Stimulated activated CD4-positive, alpha-beta T cell treated with anti-CD3 and anti-CD28 coated beads, Interleukin-12 subunit alpha, Interleukin-12 subunit beta, amount 100 ng/mL, for 48 hours (primary cell): Measurements from ENCODE around the gene MZB1.
"Not testable (repeated sequence)": the region's sequence is repeated elsewhere in the genome, so short reads cannot be mapped to it uniquely, and the experiment has no call there.

Experiments used
- DNase-seq, 3 donors: peaks; one replicate each; pipeline ENCODE4 v3.0.0-alpha.2; 2020; ENCODE audit warnings: low read depth in 2 of 3, low spot score in 1 of 3

The MZB1 gene

GRCh38 chr5:139392678-139393496, 3.2 kb upstream of the MZB1 start:
- peak; percentile 74 to 84 (median 80) for DNase-seq

- no peak for DNase-seq
Measured at GRCh38 chr5:139392324-139392677, 2.6 kb upstream of the MZB1 start.

- no peak for DNase-seq
Measured at GRCh38 chr5:139391570-139392323, 2.0 kb upstream of the MZB1 start.

DNA sequence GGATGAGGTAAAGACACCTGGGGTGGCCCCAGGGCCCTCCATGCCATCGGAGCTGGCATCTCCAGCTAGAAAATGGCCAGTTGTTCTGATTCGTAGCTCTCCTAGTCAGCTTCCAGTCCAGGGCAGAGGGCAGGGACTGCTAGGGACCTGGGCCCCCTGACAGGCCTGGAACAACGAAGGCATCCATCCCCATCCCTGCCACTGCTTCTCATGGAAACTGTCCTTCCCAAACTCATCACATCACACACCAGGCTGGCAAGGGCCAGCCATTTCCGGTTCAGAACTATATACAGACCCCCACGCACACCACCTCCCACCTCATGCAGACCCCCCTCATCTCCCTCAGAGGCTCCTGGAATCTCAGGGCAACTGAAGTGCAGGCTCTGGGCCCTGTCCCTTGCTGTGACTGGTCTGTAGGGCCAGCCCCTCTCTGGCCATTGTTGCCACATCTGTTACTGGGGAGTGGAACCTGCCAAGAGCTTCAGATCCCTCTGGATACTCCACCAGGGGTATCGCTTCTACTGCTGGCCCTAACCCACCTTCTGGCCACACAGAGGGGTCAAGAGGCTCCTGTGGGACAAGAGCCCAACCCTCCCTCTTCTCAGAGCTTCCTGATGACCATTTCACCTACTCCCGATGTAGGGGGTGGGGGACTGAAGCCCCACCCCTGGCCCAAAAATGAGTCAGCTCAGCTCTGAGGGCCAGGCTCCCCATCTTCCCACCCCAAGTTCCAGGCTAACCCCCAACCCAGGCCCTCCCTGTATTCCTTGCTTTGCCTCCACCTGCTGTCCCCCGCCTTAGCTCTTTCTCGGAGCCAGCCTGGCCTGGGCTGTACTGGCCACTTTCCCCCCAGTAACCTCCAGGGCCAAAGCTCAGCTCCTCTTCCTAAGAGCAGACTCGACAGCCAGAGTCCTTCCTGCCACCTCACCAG, 1.2 kb upstream of the MZB1 start:
- no peak for DNase-seq

DNA sequence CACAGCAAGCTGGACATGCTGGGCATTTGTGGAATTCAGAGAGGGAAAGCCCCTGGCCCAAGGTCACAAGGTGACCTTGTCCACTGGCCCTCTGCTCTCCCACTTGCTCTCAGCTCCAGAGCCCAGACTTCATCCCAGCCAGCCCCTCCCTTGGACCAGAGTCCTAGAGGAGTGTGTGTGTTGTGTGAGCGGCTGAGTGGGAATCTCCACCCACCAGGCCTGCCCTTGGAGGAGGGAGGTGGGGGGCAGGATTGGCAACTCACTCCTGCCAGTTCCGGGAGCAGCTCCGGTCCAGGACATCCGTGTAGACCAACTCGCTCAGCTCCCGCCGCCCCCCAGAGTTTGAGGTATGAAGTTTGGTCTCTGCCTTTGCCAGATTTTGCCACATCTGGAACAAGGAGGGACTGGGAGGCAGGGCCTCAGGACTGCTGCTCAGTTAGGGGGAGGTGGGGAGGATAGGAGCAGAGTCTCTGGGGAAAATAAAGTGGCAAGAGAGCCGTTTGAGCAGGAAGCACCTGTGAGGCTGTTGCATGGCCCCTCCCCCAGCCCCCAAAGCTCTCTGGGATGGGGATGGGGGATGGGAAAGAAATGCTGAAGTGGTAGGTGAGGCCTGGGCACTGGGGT, 1.4 kb downstream of the MZB1 start:
- DNase-seq: no peak

GRCh38 chr5:139387611-139388197, 2.0 kb downstream of the MZB1 start:
- DNase-seq: no peak

DNA sequence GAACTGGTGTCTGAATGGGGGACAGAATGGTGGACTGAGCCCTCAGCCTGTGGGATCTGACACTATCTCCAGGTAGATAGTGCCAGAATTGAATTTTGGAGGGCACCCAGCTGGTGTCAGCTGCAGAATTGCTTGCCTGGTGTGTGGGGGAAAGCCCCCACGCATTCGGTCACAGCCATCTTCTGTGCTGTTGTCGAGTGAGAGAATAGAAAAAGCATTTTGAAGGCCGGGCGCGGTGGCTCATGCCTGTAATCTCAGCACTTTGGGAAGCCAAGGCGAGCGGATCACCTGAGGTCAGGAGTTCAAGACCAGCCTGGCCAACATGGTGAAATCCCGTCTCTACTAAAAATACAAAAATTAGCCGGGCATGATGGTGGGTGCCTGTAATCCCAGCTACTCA, 2.8 kb downstream of the MZB1 start:
- DNase-seq: not testable (repeated sequence)

DNA sequence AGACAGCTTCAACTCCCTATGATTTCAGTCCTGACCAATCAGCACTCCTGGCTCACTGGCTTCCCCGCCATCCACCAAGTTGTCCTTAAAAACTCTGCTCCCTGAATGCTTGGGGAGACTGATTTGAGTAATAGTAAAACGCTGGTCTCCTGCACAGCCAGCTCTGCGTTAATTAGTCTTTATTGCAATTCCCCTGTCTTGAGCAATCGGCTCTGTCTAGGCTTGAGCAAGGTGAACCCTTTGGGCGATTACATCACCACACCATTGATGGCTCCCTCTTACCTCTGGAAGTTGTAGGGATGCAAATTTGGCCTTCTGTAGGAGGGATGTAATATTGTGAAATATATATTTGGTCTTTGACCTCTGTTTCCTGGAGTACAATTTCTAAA, 3.7 kb downstream of the MZB1 start:
- DNase-seq: no peak

- no peak for DNase-seq
Measured at GRCh38 chr5:139385061-139386049, 4.4 kb downstream of the MZB1 start.

DNA sequence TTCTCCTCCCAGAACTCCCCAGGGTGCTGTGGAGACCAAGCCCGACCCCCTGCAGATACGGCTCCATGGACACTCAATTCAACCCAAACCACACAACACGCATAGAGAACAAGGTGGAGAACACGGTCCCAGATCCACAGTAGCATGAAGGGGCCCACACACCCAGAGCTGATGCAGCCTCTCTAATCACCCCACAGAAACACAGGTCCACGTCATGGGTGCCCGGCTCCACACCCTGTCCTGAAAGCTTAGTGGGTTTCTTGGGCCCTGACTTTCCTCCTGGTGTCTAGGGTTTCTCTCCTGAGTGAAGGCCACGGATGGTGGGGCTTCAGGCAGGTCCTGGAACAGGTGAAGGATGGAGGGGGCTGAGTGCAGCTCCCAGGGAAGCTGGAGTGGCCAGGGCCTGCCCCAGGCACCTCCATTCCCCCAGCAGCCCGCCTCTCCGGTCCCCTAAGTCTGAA, 5.1 kb downstream of the MZB1 start:
- no peak for DNase-seq

DNA sequence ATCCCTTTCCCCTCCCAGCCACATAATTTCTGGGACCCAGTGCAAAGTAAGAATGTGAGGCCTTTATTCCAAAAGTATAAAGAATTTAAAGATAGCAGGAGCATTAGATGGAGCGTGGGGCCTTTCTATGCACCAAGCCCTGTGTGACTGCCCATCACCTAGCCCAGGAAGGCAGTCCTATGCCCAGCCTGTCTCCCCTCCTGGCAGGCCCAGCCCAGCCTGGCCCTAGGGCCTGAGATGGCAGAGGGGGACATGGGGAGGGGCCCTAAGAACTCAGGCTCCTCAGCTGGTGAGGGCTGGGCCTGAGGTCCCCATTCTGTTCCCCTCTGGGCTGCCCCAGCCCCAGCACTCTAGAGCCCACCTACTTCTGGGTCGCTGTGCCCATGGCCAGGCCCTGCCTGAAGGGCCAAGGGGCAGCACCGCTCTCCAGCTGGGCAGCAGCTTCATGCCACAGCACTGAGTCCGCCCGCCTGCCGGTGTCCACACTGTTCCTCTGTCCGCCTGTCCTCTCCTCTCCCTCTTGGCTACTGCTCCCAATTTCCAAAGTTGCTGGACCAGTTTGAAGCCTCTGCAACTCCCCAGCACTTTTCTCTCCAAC, 5.6 kb downstream of the MZB1 start:
- DNase-seq: no peak

GRCh38 chr5:139383275-139383992, 6.3 kb downstream of the MZB1 start, which contains the start of gene SLC23A1:
Gene SLC23A1 (minus strand): TSS chr5:139383297. CDS start chr5:139383253, 44 bp downstream.
- no peak for DNase-seq

DNA sequence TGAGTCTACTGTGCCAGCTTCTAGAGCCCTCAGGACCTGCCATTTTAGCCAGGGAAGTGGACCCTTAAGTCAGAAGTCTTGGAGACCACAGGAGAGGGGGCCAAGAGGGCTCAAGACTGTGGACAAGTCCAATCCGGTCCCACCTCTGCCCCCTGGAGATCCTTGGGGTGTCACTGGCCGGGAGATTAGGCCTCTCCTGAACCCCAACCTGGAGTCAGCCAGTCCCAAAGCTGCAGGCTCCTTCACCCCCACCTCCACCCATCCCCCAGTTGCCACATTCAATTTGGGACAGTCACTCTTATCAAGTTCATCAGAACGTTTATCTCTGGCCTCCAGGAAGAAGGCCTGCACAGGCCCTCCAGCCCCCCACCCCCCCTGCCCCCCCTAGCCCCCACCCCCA, 6.9 kb downstream of the MZB1 start:
- no peak for DNase-seq

DNA sequence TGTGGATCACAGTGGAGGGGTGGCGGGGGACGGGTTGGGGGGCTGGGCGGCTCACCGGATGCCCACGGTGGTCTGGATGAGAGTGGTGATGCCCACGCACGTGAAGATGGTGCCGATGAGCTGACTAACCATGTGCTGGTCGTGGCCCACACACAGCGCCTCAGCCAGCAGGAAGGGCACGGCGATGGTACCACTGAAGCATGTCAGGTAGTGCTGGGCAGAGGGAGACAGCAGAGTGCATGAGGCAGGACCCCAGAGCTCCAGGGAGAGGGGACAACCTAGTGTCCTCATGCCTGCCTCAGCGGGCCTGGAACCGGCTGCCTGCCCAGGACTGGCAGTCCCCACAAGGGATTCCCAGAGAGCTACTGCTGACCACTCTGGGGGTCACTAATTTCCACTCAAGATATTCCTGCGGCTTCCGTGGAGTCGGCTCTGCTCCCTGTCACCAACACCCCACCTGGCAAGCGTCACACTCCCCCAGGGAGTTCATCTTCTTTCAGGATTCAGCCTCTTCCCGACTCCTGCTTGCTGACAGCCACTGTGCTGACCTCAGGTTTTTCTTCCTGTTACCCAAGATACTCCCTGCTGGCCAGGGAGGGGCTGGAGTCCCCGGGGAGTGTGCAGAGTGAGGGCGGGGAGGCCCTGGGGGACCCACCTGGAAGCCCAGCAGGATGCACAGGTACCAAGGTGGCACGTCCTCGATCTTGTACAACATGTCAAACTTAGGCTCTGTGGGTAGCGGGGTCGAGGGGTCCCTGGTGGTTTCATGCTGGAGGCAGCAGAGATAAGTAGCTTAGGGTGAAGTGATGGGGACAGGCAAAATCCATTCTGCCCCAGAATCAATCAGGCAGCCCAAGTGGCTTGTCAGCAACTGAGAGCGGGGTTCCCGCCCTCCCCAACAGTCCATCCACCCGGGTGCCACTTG, 7.6 kb downstream of the MZB1 start:
- no peak for DNase-seq

- DNase-seq: no peak
Measured at GRCh38 chr5:139379626-139380449, 9.9 kb downstream of the MZB1 start.

- DNase-seq: no peak
Measured at GRCh38 chr5:139378941-139379361, 10.8 kb downstream of the MZB1 start.
